Dedifferentiated amniotic fluid mesenchymal stem cell (primary cell): ENCODE measurements around the gene TLL1.

Experiments
- DNase-seq: peaks from one replicate; pipeline ENCODE4 v3.0.0-alpha.2; 2016; ENCODE audit errors: extremely low spot score

The TLL1 gene

DNA sequence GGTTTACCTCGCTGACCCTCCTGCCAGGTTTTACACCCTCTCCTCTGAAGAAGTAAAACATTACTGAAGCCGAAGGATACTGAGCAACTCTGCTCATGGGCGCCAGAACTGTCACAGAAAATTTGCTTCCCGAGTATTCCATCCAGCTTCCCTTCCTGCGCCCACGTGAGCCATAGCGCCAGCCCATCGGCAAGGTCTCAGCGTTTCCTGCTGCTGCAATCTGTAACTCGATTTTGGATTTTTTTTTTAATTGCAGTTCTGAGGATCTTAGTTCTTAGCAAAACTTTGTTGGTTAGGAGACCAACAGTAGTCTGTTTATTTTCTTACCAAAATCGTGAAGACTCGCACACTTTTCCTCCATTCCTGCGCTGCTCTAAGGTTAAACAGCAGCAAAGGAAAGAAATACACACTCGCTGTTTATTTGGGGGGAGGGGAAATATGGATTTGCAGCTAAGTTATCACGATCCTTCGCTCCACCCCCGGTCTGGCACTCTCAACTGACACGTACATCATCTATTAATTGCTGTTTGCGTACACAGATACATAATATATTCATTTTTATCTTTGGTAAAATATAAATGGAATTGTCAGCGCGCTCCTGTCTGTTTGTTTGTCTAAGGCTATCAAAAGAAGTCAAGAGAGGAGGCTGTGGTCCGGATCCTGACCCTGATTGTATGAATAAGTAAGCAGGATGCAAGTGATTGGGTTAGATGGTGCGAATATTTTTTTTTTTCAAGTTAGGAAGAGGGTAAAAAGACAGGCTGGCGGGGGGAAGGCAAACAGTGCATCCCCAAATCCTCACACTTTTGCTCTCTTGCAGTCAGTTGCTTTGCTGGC is at the start of gene TLL1:
Gene TLL1, plus strand, starts transcription at position 777 of the 837 bp plus-strand sequence. CDS start 668 bp downstream, outside the sequence.
- no peak for DNase-seq

DNA sequence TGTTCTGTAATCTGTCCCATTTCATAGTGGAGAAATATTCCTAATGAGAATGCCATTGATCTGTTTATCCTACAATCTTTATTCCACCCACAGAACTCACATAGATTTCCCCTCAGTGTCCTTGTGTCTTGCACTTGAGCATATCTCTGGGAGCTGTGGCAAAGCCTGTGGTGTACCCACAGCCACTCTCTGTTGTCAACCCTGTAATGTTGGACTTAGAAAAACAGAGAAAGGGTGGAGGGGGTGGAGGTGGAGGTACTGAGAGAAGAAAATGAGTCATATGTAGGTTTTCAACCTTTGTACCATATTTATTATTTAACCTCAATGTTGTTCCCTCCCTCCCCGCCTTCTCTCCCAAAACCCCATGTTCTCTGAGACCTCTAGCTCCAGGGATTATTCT is 46.9 kb upstream of the TLL1 start:
- DNase-seq = no peak

DNA sequence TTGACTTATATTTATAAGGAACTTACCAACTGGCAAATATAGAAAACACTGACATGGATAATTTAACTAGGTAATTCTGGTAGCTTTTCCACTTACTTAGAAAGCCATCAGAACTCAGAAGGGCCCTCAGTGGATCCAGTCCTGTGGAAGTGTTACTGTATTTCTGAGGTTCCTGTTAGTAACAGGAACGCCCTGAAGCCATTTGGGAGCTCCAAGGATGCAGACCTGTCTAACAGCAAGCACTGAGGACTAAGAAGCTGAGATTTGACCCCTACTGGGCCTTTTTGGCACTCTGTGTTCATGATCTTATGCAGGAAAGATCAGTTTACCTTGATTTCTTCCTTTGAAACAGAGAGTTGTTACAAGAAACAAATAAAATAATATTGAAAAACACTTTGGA is 46.0 kb upstream of the TLL1 start:
- DNase-seq = no peak

DNA sequence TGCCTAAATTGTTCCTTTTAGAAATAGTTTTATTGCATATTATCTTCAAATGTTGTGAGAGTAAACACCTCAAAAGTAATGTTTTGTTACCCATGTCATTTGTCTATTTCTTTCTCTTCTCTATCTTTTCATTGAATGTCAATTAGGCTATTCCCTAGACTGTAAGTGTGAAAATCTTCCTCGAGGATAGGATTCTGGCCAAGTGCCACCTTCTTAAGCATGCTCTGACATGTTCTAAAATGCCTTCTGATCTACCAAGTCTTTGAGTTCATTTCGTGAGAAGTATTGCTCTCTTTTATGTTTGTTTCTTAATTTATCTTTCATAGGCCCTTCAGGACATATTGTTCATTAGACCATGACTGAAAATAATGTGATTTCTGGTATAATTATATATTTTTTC is 44.1 kb upstream of the TLL1 start:
- DNase-seq = no peak

DNA sequence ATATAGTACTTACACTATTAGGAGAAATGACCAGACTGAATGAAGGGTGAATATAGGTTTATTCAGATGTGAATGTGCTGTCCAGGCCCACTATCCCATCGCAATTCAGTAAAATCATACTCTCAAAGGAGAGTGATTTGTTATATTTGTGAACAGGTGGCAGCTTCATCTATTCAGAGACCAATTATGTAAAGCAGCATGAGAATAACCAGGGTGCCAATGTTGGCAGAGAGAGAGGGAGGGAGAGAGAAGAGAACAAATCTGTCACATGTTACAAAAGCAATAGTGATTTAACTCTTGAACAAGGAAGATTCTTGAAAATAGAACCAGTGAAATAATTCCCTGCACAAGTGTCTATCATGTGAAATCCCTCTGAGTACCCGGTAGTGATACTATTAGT is 38.9 kb upstream of the TLL1 start:
- no peak for DNase-seq

DNA sequence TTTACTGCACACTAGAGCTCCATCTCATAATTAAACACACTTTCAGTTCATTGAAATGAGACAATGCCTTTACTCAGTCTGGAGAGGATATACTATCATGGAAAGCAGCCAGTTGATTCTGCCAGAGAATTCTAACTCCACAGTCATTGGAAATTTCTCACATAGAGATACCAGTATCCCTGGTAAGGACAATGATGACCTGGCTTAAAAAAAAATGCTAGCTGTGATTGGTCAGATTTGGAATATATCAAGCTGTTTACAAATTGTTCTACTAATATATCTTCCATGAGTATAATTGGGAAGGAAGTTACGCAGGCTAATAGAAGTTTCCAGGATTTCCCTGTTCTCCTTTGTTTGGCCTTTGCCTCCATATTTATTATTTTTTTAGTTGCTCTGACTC is 34.5 kb upstream of the TLL1 start:
- DNase-seq = no peak

DNA sequence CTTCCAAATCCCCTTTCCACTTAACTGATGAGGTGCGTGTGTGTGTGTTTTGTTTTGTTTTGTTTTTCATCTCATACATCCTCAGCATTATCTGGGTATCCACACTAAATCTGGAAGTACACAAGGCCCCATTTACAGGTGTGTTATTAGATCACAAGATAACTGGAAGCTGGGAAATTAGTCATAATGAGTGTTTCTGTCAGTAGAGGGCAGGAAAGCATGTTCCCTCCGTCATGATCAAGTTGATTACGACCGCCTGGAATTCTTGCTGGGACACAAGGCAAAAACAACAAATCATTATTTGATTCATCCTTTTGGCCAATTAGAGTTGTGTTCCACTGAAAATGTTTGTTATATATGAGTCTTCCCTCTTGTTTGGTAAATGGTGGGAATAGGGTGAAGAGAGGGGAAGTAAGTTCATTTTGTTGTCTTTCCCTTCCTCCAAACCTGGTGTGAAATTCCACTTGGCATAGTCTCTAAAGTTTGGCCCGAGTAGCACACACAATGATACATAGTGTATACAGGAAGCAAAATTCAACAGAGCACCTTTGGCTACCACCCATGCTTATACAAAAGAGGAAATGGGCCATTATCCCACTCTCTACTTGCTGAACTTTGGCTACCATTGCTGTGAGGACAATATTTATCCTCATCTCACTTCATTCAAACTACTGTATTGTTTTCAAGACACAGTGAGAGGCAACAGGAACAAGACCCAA is 33.3 kb upstream of the TLL1 start:
- DNase-seq = no peak

DNA sequence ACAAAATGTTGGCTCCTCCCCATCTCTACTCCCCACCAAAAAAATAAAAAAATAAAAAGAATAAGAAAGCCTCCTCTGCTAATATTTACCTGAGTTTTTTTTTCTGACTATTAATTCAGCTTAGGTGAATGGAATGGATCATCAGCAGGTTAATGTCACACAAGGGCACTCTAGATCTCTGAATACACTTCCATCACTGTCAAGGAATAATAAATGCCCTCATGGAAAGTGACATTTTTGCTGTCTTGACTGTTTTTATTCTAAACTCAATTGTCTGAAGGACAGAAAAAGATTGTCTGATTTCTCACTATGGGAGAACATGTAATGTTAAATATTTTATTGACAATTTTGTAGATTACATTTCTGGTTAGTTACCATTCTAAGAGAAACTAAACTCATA is 30.4 kb upstream of the TLL1 start:
- DNase-seq = no peak

DNA sequence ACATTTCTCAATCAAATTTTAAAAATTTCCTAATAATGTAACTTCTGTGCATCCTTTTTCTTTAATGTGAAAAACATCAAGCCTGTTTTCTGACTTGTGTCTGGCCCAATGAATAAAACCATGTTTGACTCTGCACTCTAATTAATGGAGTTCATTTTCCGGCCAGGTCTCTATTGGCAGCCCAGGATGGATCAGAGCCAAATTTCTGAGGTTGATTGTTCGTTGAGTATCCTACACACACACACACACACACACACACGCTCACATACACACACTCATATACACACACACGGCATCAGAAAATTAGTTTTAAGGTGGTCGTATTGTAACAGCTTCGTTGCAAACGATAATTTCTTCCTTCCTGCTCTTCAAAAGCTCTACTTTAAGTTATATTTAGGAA is 28.9 kb upstream of the TLL1 start:
- no peak for DNase-seq

DNA sequence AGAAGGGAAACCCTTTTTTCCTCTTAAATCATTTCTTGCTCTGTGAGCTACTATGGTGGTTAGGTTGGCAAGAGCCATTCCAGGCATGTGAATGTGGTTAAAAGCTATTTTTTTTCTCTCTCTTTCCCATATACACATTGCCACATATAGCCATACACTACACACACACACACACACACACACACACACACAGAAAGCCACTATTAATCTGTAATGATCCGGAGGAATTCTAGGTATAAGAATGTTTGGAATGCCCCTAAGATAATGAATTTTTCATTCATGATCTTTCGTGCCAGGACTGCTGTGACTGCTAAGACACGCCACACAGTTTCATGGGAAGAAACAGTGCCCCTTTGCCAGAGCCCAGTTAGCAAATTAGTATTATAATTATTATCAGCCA is 21.8 kb upstream of the TLL1 start:
- no peak for DNase-seq

DNA sequence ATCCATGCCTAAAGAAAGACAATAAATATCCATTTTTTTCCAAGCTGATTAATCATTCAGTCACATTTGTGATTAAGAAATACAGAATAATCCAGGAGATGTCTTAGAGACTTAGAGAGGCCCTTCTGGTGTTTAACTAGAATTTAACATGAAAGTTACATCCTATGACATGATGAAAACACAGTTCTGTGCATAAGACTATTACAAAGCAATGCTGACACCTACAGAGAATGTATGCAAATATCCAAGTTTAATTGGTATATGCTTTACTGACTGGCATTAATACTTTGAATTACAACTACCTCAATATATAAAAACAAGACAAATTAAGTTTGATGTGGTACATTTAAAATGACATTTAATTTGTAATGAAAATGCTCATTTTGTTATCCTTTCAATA is 17.8 kb upstream of the TLL1 start:
- no peak for DNase-seq

DNA sequence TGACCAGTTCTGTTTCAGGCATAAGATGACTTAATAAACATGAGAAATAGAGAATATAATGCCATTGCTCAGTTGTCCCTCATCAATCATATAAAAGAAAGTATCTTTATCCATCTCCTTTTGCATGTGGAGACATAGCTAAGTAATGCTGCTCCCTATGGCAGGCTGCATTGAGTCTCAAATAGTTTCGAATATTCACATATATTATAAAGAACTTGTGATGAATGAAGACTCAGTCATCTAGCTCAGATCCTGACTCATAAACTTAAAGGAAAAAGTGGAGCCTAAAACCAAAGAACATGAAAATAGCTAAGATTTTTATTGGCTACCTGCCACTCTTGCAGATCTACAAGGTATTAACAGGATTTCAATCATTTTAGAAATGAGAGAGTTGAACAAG is 11.7 kb upstream of the TLL1 start:
- no peak for DNase-seq

DNA sequence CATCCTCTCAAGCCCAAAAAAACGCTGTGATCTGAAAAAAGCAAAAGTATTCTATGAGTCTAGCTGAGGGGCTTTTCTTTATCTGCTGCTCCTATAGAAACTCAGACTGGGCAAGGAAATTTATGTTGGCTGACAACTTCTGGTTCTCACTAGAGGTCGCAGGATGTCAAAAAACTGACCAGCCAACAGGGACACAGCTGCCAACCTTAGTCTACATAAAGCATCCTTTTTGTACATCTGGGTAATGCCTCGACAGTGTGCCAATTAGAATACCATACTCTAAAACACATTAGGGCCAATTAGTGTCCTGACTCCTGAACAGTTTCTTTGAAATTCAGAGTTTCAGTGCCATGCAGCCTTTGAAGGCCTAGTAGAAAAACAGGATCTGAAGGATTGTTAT is 8.8 kb upstream of the TLL1 start:
- DNase-seq = no peak

DNA sequence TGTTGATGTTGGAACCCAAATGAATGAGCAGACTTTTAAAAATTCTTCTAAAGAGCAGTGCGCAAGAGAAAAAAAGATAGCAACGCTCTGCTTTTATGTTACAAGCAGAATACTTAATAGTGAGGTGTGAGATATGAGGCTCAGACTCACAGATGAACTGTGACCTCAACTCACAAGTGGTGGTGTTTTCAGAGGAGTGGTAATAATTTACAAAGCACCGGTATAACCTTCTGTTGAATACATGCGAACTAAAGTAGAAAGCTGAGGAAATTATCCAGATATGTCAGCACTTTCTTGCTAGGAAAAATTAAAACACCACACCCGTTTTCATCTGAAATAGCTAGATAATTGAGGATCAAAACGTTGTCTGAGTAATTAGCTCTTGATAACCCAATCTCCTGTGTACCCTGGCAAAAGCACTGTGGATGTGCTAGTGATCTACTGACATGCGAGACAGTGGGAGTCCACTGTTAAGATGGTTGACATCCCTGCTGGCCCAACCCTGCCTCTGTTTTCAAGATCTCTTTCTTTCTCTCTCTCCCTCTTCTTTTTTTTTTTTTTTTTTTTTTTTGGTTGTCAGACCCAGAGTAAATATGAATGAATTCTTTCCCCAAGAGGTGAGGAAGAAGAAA is 6.9 kb upstream of the TLL1 start:
- no peak for DNase-seq

DNA sequence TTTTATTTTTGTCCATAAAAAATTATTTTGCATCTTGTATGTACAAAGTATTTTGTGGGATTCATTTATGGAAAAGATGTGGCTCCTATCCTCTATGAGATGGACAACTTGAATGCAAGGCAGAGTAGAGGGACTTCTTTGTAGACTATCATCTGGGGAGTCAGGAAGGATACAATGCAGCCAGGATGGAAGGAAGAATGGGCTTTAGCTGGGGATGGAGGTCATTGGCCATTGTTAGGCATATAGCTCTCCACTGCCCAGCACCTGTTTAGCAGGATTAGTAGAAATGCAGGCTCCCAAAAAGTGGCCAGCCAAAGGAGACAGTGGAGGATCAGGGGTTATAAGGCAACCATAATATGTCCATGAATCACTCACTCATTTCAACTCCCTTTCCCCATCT is 5.1 kb upstream of the TLL1 start:
- DNase-seq = no peak

DNA sequence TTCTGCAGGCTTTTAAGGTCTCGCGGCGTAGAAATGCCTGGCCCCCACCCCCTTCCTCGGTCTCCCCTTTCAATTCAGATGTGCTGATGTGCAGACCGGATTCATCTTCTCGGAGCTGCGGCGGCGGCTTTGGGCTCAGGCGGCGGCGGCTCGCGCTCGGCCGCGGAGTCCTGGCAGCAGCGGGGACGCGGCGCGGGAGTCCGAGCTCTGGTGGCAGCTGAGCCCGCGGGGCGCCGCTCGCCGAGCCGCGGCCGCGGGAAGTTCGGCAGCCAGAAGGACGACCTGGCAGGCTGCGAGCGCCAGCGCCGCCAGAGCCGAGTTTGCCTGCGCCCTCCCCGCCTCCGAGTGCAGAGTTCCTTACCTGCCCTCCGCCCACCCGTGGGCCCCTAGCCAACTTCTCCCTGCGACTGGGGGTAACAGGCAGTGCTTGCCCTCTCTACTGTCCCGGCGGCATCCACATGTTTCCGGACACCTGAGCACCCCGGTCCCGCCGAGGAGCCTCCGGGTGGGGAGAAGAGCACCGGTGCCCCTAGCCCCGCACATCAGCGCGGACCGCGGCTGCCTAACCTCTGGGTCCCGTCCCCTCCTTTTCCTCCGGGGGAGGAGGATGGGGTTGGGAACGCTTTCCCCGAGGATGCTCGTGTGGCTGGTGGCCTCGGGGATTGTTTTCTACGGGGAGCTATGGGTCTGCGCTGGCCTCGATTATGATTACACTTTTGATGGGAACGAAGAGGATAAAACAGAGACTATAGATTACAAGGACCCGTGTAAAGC is 448 bp downstream of the TLL1 start:
- DNase-seq = no peak

DNA sequence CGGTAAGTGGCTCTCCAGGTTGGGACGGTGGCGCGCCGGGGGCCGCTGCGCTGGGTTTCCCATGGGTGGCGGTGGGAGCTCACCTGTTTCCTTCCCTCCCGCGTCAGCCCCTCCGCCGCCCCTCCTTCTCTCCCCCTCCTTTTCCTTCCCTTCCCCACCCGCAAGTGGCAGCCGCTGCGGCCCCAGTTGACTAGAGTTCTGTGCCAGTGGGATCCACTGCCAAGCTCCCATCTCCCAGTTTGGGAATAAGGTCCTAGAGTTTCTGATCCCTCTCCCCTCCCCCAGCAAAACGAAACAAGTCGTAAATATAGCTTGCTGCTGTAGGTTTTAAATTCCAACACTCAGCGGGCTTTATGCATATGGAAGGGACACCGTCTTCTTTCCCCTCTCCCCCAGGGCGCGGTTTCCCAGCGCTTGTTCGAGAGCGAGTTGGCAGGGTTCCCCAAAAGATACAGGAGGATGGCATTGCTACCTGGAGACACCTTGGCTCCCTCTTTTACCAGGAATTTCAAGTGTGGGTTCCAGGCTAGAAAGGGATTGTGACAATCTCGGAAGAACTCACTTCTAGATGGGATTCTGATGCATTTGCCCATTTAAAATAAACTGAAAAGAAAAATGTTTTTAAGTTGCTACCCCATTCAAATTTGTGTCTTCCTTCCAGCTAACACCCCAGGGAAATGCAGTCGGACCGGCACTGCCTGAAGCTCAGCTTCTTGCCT is 1.2 kb downstream of the TLL1 start:
- no peak for DNase-seq

DNA sequence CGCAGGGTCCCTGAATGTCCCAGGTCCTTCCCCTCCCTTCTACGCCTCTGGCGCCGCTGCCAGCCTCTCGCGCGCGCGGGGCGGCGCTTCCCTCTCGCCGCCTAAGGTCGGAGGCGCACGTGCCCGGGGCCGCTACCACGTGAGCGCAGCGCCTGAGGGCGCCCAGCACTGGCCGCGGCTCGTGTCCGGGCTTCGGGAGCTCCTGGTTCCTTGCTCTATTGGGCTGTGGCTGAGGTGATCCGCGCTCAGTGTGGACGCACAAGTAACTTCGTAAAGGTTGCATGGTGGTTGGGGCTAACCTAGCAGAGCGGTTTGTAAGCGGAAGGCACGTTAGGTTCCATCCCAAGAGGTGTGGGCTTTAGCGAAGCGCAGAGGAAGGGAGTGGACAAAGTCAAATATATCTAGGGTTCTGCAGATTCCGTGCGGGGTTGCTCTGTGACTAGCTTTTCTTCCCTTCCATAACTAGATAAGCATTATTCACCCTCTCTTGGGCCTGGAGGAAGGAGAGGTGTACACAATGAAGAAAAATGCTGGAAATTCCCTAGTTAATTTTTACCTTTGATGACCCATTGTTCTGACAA is 1.8 kb downstream of the TLL1 start:
- no peak for DNase-seq

DNA sequence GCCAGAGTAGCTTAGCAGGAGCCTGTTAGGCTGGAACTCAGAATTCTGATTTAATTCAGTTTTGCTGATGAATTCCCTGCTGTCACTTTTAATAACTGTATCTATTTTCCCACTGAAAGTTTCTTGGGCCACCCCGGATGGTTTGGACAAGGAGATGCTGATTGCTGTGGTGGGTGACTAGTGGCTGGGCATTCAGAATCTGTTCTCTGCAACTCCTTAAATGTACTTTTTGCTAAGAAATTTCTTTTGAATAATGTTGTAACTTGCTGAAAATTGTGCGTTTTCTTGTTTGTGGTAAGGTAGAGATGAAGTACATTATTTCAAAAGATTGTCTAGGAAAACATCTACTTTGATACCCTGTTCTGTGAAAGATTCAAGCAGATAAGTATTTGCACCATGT is 2.4 kb downstream of the TLL1 start:
- DNase-seq = no peak

DNA sequence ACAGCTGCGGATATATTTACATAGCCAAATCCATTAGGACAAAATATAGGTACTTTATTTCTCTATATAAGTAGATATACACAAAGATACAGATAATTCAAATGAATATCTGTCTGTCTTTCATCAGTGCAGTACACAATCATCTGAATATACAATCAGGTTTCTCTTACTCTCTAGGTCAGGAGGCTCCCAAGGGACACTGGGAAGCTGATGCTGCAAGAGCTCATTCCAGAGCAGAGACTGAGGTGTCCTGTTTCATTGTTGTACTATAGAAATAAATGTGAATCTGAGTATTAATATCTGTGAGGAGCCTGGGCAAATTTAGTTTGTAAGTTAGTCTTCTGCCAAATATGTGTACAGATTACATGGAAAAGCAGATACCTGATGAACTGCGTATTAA is 4.2 kb downstream of the TLL1 start:
- DNase-seq = no peak

DNA sequence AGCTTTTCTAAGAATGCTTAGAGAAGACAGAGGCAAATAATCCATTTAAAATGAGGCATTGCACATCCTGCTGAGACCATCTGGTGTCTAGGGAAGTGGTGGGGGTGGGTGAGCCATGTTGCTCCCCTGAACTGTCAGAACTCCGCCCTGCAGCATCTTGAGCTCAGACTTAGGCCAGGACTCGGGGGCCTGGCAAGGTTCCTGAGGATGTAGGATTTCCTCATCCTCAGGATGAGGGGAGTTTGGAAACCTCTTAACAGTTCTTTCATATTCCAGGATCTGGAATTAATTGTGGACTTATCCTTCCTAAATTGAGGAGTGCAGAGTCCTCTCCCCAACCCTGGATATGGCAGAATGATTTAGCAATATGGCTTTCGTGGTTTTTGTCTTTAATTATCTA is 6.6 kb downstream of the TLL1 start:
- no peak for DNase-seq
